HG03025 (cell line): ENCODE measurements around the gene MALAT1.

ENCODE experiments used
- ATAC-seq: cut with Tn5 transposase; IDR thresholded peaks from one replicate; pipeline ENCODE4 v1.9.1; 2021; ENCODE audit warnings: mild to moderate bottlenecking, moderate library complexity; ENCODE audit not compliant: unreplicated experiment, low FRiP score

MALAT1 gene

GRCh38 chr11:65554057-65554818 is 55.4 kb downstream of the MALAT1 start:
- ATAC-seq, result no peak

GRCh38 chr11:65554842-65555430 is 56.1 kb downstream of the MALAT1 start:
- ATAC-seq, result no peak

GRCh38 chr11:65555693-65556231 is 56.9 kb downstream of the MALAT1 start:
- ATAC-seq, result no peak
